ENCODE results near the gene HIVEP2.

The HIVEP2 gene

GRCh38 chr6:142901611-142902010 lies 43.4 kb downstream of the HIVEP2 start:
- no peak overlapping the region for H3K4me3 ChIP-seq (ENCODE audit: low read depth in 1 of 2, low read length in 1 of 2)
- H3K27ac ChIP-seq, result no peak overlapping the region
- peaks cover 0 to 7% of the 10 kb centered on the region in 2 experiments for H3K4me1 ChIP-seq (ENCODE audit: control insufficient read depth in 1 of 2, insufficient read depth in 1 of 2, low read depth in 1 of 2, low read length in 1 of 2)

GRCh38 chr6:142900227-142900971 lies 44.6 kb downstream of the HIVEP2 start:
- Histone ChIP-seq H3K4me1 (ENCODE audit: control insufficient read depth in 1 of 2, insufficient read depth in 1 of 2, low read depth in 1 of 2, low read length in 1 of 2) (peaks cover 0 to 7% of the 10 kb centered on the region in 2 experiments), H3K27ac (no peak overlapping the region)
- no peak for TF ChIP-seq CTCF (IDR thresholded peaks at IDR 0.05)

More at GRCh38 chr6:142901611-142902010, 43.4 kb downstream of the HIVEP2 start:
- Histone ChIP-seq H3K27me3 (no peaks in the 10 kb centered on the region), H3K36me3 (no peaks in the 10 kb centered on the region), H3K9me3 (no peaks in the 10 kb centered on the region)
- TF ChIP-seq CTCF (IDR thresholded peaks at IDR 0.05), result no peak

DNA sequence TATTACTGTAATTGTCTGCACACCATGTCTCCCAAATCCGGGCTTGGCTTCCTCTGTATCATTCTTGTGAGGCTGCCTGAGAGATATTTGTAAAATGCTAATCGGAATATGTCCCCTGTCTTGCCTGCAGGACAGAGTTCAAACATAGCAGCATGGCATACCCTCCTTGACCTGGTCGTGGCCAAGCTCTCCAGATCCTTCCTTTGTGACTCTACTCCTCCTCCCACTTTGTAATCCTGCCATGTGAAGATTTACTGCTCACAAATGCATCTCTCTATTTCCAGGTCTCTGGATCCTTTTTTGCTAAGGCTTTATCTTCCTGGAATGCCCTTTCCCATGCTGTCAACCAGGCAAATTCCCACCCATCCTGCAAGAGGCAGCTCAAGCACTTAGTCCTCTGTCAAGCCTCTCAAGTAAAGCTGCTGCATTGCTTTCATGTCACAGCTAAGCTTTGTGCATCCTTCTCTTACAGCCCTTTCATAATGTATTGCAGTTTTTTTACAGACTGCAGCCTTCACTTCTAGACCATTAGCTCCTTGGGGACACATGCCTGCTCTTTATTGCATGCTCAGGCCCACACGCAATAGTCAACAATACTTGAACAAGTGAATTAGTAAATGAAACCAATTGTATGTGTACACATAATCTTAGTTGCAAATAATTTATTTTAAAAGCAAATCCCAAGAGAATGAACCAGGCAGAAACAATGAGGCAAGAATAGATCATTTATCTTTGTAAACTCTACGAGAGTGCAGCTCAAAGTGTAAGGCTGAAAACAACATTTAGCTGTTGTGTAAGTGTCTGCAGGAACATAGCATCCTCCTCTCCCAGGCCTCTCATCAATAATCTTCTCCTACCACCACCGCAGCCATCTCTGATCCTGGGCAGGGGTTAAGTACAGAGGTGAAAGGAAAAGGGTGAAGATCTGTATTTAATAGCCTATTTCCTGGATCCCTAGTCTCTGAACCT lies 45.8 kb downstream of the HIVEP2 start:
- no peaks in the 10 kb centered on the region for H3K9me3 ChIP-seq
- H3K4me3 ChIP-seq (ENCODE audit: low read depth in 1 of 2, low read length in 1 of 2), result no peak overlapping the region
- peaks cover 0 to 7% of the 10 kb centered on the region in 2 experiments for H3K4me1 ChIP-seq (ENCODE audit: control insufficient read depth in 1 of 2, insufficient read depth in 1 of 2, low read depth in 1 of 2, low read length in 1 of 2)
- H3K27ac ChIP-seq, result no peak overlapping the region
- H3K36me3 ChIP-seq, result no peaks in the 10 kb centered on the region
- TF ChIP-seq CTCF (IDR thresholded peaks at IDR 0.05), result no peak
- no peaks in the 10 kb centered on the region for H3K27me3 ChIP-seq

More at GRCh38 chr6:142900227-142900971, 44.6 kb downstream of the HIVEP2 start:
- Histone ChIP-seq H3K36me3 (no peaks in the 10 kb centered on the region), H3K27me3 (no peaks in the 10 kb centered on the region), H3K4me3 (ENCODE audit: low read depth in 1 of 2, low read length in 1 of 2) (no peak overlapping the region), H3K9me3 (no peaks in the 10 kb centered on the region)

- no peak overlapping the region for H3K27ac ChIP-seq
- H3K9me3 ChIP-seq, result no peaks in the 10 kb centered on the region
- H3K4me1 ChIP-seq (ENCODE audit: control insufficient read depth in 1 of 2, insufficient read depth in 1 of 2, low read depth in 1 of 2, low read length in 1 of 2), result peaks cover 0 to 4% of the 10 kb centered on the region in 2 experiments
- H3K4me3 ChIP-seq (ENCODE audit: low read depth in 1 of 2, low read length in 1 of 2), result no peak overlapping the region
- H3K36me3 ChIP-seq, result no peaks in the 10 kb centered on the region
- no peaks in the 10 kb centered on the region for H3K27me3 ChIP-seq
- no peak for TF ChIP-seq CTCF (IDR thresholded peaks at IDR 0.05)
These were observed 47.3 kb downstream of the HIVEP2 start for GRCh38 chr6:142897659-142898058.

- H3K36me3 ChIP-seq, result no peaks in the 10 kb centered on the region
- no peaks in the 10 kb centered on the region for H3K4me1 ChIP-seq (ENCODE audit: control insufficient read depth in 1 of 2, insufficient read depth in 1 of 2, low read depth in 1 of 2, low read length in 1 of 2)
- H3K4me3 ChIP-seq (ENCODE audit: low read depth in 1 of 2, low read length in 1 of 2), result no peak overlapping the region
- H3K9me3 ChIP-seq, result no peaks in the 10 kb centered on the region
- no peaks in the 10 kb centered on the region for H3K27me3 ChIP-seq
- H3K27ac ChIP-seq, result no peak overlapping the region
- no peak for TF ChIP-seq CTCF (IDR thresholded peaks at IDR 0.05)
These were observed 48.2 kb downstream of the HIVEP2 start for GRCh38 chr6:142896732-142897131.
